ENCODE measurements around the gene HHATL. TPM values are rescaled to one million over a fixed set of nuclear protein-coding genes. Genes with fewer than 3 reads are reported as not detected.

HHATL gene
- total RNA-seq, 1 experiment from 2014 or later, result not detected

- H3K36me3 ChIP-seq (ENCODE audit: insufficient read depth, low read length), result no peaks in the 10 kb centered on the region
- 0 out of 2 replicates have a peak, but pooled peaks cover 4% of the 10 kb centered on the region for H4K20me1 ChIP-seq (ENCODE audit: insufficient read depth, low read depth, low read length)
- no peak overlapping the region for H3K9ac ChIP-seq (ENCODE audit: low read length)
- no peaks in the 10 kb centered on the region for H3K79me2 ChIP-seq (ENCODE audit: low read length)
- H3K4me3 ChIP-seq (ENCODE audit: low read length), result no peak overlapping the region
- H3K27ac ChIP-seq (ENCODE audit: low read length), result no peak overlapping the region
- H3K9me3 ChIP-seq (ENCODE audit: low read length), result no peaks in the 10 kb centered on the region
- H3K4me1 ChIP-seq (ENCODE audit: low read length), result peaks cover 7% of the 10 kb centered on the region; the same call in 1 of the 2 replicates
- no peak overlapping the region for H3K4me2 ChIP-seq (ENCODE audit: low read depth, low read length, poor library complexity, severe bottlenecking)
- H3K27me3 ChIP-seq (ENCODE audit: low read length), result no peaks in the 10 kb centered on the region
- H2AFZ ChIP-seq (ENCODE audit: low read length), result no peak overlapping the region
- DNase-seq, result no peak
- H3K9me2 ChIP-seq (replicated peaks; ENCODE audit: insufficient read depth, low read length), result no peaks in the 10 kb centered on the region
Measured at GRCh38 chr3:42699511-42699971, 3.1 kb downstream of the HHATL start.

DNA sequence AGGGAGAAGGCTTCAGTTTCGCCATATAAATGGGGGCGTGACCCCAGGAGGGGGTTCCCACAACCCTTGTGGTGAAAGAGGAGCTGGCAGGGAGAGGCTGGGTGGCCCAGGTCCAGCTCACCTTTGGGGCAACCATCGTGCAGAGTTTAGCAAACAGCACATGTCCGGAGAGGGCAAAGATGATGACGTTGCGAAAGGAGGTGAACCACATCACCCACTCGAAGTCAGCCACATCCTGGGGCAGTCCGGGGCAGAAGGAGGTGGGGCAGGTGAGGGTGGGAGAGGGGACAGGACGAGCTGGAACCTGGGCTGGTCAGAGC lies 3.7 kb downstream of the HHATL start:
- peaks cover 7% of the 10 kb centered on the region; the same call in 1 of the 2 replicates for H3K4me1 ChIP-seq (ENCODE audit: low read length)
- no peak overlapping the region for H3K4me3 ChIP-seq (ENCODE audit: low read length)
- no peak overlapping the region for H3K27ac ChIP-seq (ENCODE audit: low read length)
- no peak overlapping the region for H3K4me2 ChIP-seq (ENCODE audit: low read depth, low read length, poor library complexity, severe bottlenecking)
- no peaks in the 10 kb centered on the region for H3K9me2 ChIP-seq (replicated peaks; ENCODE audit: insufficient read depth, low read length)
- H3K27me3 ChIP-seq (ENCODE audit: low read length), result no peaks in the 10 kb centered on the region
- no peak overlapping the region for H3K9ac ChIP-seq (ENCODE audit: low read length)
- H4K20me1 ChIP-seq (ENCODE audit: insufficient read depth, low read depth, low read length), result 0 out of 2 replicates have a peak, but pooled peaks cover 4% of the 10 kb centered on the region
- H3K36me3 ChIP-seq (ENCODE audit: insufficient read depth, low read length), result no peaks in the 10 kb centered on the region
- no peak for DNase-seq
- no peaks in the 10 kb centered on the region for H3K9me3 ChIP-seq (ENCODE audit: low read length)
- H2AFZ ChIP-seq (ENCODE audit: low read length), result no peak overlapping the region
- no peaks in the 10 kb centered on the region for H3K79me2 ChIP-seq (ENCODE audit: low read length)

- Histone ChIP-seq H3K9me3 (ENCODE audit: low read length) (no peaks in the 10 kb centered on the region), H3K9ac (ENCODE audit: low read length) (no peak overlapping the region), H3K36me3 (ENCODE audit: insufficient read depth, low read length) (no peaks in the 10 kb centered on the region), H3K9me2 (replicated peaks; ENCODE audit: insufficient read depth, low read length) (no peaks in the 10 kb centered on the region), H3K27me3 (ENCODE audit: low read length) (no peaks in the 10 kb centered on the region), H3K4me1 (ENCODE audit: low read length) (peaks cover 7% of the 10 kb centered on the region; the same call in 1 of the 2 replicates), H3K4me3 (ENCODE audit: low read length) (no peak overlapping the region), H4K20me1 (ENCODE audit: insufficient read depth, low read depth, low read length) (0 out of 2 replicates have a peak, but pooled peaks cover 4% of the 10 kb centered on the region), H3K79me2 (ENCODE audit: low read length) (no peaks in the 10 kb centered on the region), H2AFZ (ENCODE audit: low read length) (no peak overlapping the region), H3K4me2 (ENCODE audit: low read depth, low read length, poor library complexity, severe bottlenecking) (no peak overlapping the region), H3K27ac (ENCODE audit: low read length) (no peak overlapping the region)
- no peak for DNase-seq
Measured at GRCh38 chr3:42698216-42698910, 4.2 kb downstream of the HHATL start.

- DNase-seq, result no peak
- no peak overlapping the region for H3K27ac ChIP-seq (ENCODE audit: low read length)
- no peaks in the 10 kb centered on the region for H3K79me2 ChIP-seq (ENCODE audit: low read length)
- no peak overlapping the region for H3K9ac ChIP-seq (ENCODE audit: low read length)
- H3K36me3 ChIP-seq (ENCODE audit: insufficient read depth, low read length), result no peaks in the 10 kb centered on the region
- H3K9me3 ChIP-seq (ENCODE audit: low read length), result no peaks in the 10 kb centered on the region
- no peak overlapping the region for H3K4me2 ChIP-seq (ENCODE audit: low read depth, low read length, poor library complexity, severe bottlenecking)
- H3K27me3 ChIP-seq (ENCODE audit: low read length), result no peaks in the 10 kb centered on the region
- H3K4me1 ChIP-seq (ENCODE audit: low read length), result peaks cover 7% of the 10 kb centered on the region; the same call in 1 of the 2 replicates
- 0 out of 2 replicates have a peak, but pooled peaks cover 4% of the 10 kb centered on the region for H4K20me1 ChIP-seq (ENCODE audit: insufficient read depth, low read depth, low read length)
- no peak overlapping the region for H3K4me3 ChIP-seq (ENCODE audit: low read length)
- no peaks in the 10 kb centered on the region for H3K9me2 ChIP-seq (replicated peaks; ENCODE audit: insufficient read depth, low read length)
- H2AFZ ChIP-seq (ENCODE audit: low read length), result no peak overlapping the region
Measured at GRCh38 chr3:42697289-42698051, 5.1 kb downstream of the HHATL start.

DNA sequence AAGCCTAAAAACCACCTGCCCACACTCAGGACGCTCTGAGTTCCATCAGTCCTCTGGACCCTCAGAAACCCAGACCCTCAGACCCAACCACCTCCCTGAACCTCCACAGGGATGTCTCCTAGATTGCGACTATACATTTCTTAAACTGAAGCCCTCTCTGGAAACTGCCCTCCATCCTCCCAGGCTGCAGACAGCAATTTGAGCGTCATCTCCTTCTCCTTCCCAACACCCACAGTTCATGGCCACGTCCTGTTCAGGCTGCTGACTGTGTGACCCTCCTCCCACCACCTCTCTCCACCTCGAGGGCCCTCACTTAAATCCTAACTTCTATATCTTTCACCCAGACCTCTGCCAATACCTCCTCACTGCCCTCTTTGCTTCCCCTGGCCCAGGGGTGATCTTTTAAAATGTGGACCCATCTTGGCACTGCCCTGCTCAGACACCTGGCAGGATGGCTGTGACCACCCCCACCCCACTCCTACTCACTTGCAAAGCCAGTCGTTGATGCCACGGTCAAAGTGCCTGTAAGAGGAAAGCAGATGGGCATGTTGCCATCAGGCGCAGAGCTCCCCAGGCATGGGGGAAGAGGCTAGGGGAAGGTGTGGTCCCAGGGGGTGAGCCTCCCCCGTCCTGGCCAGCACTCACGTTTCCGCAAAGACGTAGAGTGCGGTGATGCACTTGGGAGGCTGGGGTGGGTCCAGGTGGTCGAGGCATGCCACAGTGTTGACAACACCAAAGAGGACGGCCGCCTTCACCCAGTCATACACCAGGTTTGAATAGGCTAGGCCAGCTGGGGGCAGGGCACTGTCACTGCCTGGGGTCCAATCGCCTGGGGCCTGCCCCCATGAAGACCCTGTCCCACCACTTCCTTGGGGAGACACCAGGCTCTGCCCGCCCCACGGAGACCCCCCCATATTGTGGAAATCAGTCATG lies 6.0 kb downstream of the HHATL start:
- Histone ChIP-seq H3K9me2 (replicated peaks; ENCODE audit: insufficient read depth, low read length) (no peaks in the 10 kb centered on the region), H3K79me2 (ENCODE audit: low read length) (no peaks in the 10 kb centered on the region), H4K20me1 (ENCODE audit: insufficient read depth, low read depth, low read length) (0 out of 2 replicates have a peak, but pooled peaks cover under 1% of the 10 kb centered on the region), H3K4me3 (ENCODE audit: low read length) (no peak overlapping the region), H3K27ac (ENCODE audit: low read length) (no peak overlapping the region), H3K9me3 (ENCODE audit: low read length) (no peaks in the 10 kb centered on the region), H3K27me3 (ENCODE audit: low read length) (no peaks in the 10 kb centered on the region), H3K4me2 (ENCODE audit: low read depth, low read length, poor library complexity, severe bottlenecking) (no peak overlapping the region), H2AFZ (ENCODE audit: low read length) (no peak overlapping the region), H3K4me1 (ENCODE audit: low read length) (peaks cover 7% of the 10 kb centered on the region; the same call in 1 of the 2 replicates), H3K9ac (ENCODE audit: low read length) (no peak overlapping the region), H3K36me3 (ENCODE audit: insufficient read depth, low read length) (no peaks in the 10 kb centered on the region)
- DNase-seq, result no peak

DNA sequence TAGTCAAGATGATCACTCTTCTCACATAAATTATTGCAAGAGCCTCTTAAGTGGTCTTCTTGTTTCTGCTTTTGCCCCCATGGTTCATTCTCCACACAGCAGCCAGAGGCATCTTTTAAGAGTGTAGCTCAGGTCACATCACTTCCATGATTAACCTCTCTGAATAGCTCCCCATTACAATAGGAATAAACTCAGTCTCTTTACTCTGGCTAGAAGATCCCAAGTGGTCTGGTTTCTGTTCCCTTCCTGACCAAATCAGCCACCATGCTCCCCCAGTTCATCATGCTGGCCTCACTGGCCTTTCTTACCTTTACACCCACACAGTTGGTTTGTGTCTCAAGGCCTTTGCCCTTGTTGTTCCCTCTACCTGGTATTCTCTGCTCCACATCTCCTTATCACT lies 8.2 kb downstream of the HHATL start:
- Histone ChIP-seq H3K4me1 (ENCODE audit: low read length) (peaks cover 2% of the 10 kb centered on the region; the same call in 1 of the 2 replicates), H3K4me3 (ENCODE audit: low read length) (no peak overlapping the region), H3K9me3 (ENCODE audit: low read length) (no peaks in the 10 kb centered on the region), H3K9ac (ENCODE audit: low read length) (no peak overlapping the region), H3K9me2 (replicated peaks; ENCODE audit: insufficient read depth, low read length) (no peaks in the 10 kb centered on the region), H3K27me3 (ENCODE audit: low read length) (no peaks in the 10 kb centered on the region), H3K79me2 (ENCODE audit: low read length) (no peaks in the 10 kb centered on the region), H3K4me2 (ENCODE audit: low read depth, low read length, poor library complexity, severe bottlenecking) (no peak overlapping the region), H4K20me1 (ENCODE audit: insufficient read depth, low read depth, low read length) (no peaks in the 10 kb centered on the region), H3K36me3 (ENCODE audit: insufficient read depth, low read length) (no peaks in the 10 kb centered on the region), H3K27ac (ENCODE audit: low read length) (no peak overlapping the region), H2AFZ (ENCODE audit: low read length) (no peak overlapping the region)
- DNase-seq, result no peak

DNA sequence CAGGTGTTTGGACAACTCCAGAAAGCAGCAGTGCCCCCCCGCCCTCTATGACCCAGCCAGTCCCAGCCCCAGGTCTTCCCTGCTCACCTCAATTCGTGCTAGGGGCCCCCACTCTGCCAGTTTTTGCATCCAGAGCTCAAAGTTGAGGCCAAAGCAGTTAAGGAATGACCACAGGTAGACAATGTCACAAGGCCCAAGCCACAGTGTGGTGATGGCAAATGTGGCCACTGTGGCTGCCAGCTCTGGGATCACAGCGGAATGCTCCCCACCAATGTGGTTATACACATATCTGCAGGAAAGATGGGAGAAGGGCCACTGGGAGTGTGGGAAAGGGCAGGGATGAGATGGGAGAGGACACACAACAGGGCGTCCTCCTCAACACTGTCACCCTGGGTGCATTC lies 9.1 kb downstream of the HHATL start:
- Histone ChIP-seq H3K36me3 (ENCODE audit: insufficient read depth, low read length) (no peaks in the 10 kb centered on the region), H3K4me2 (ENCODE audit: low read depth, low read length, poor library complexity, severe bottlenecking) (no peak overlapping the region)

More for the DNA sequence above, 9.1 kb downstream of the HHATL start:
- no peaks in the 10 kb centered on the region for H4K20me1 ChIP-seq (ENCODE audit: insufficient read depth, low read depth, low read length)
- H3K4me1 ChIP-seq (ENCODE audit: low read length), result no peaks in the 10 kb centered on the region
- no peaks in the 10 kb centered on the region for H3K27me3 ChIP-seq (ENCODE audit: low read length)
- no peak overlapping the region for H3K9ac ChIP-seq (ENCODE audit: low read length)
- H3K4me3 ChIP-seq (ENCODE audit: low read length), result no peak overlapping the region
- DNase-seq, result no peak
- H3K9me2 ChIP-seq (replicated peaks; ENCODE audit: insufficient read depth, low read length), result no peaks in the 10 kb centered on the region
- no peaks in the 10 kb centered on the region for H3K9me3 ChIP-seq (ENCODE audit: low read length)
- H2AFZ ChIP-seq (ENCODE audit: low read length), result no peak overlapping the region
- H3K27ac ChIP-seq (ENCODE audit: low read length), result no peak overlapping the region
- H3K79me2 ChIP-seq (ENCODE audit: low read length), result no peaks in the 10 kb centered on the region

Measured in Karpas-422 (cell line).